DOHH2 (cell line): Measurements from ENCODE around the gene HAP1.

Source experiments
- CTCF ChIP-seq: fragments of 200-600 bp; sonication (generic); IDR thresholded peaks from one replicate; pipeline ENCODE4 v1.5.1; 2014; ENCODE audit warnings: antibody characterized with exemption, mild to moderate bottlenecking, low read depth, low read length; ENCODE audit not compliant: poor library complexity, severe bottlenecking
- EZH2phosphoT487 ChIP-seq: fragments of 200-600 bp; sonication (generic); IDR thresholded peaks from 2 replicates; pipeline ENCODE4 v1.6.1; 2017; ENCODE audit warnings: borderline replicate concordance, mild to moderate bottlenecking, antibody characterized with exemption, low read length, moderate library complexity, mixed read lengths

DNA sequence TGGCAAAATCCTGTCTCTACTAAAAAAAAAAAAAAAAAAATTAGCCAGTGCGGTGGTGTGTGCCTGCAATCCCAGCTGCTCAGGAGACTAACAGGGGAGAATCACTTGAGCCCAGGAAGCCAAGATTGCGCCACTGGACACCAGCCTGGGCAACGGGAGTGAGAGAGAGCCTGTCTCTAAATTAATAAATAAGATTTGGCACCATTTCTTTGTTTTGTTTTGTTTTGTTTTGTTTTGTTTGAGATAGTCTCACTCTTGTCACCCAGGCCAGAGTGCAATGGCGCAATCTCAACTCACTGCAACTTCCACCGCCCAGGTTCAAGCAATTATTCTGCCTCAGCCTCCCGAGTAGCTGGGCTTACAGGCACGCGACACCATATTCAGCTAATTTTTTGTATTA is 31.7 kb downstream of the HAP1 start:
- TF ChIP-seq CTCF, result no peak
- TF ChIP-seq EZH2phosphoT487, result no peak
